ENCODE data around the gene ABCC1.
"Not testable (repeated sequence)": the region's sequence is repeated elsewhere in the genome, so short reads cannot be mapped to it uniquely, and the experiment has no call there.

ABCC1 gene

GRCh38 chr16:15946257-15947044, 3.0 kb upstream of the ABCC1 start:
- peak; percentile 81 for DNase-seq

- no peak for DNase-seq
Observed at GRCh38 chr16:15947983-15948509, 1.4 kb upstream of the ABCC1 start.

GRCh38 chr16:15948532-15949209, 745 bp upstream of the ABCC1 start:
- DNase-seq, result no peak

- peak; percentile 43 for DNase-seq
Observed at GRCh38 chr16:15950161-15950854, 892 bp downstream of the ABCC1 start.

GRCh38 chr16:15950869-15951268, 1.5 kb downstream of the ABCC1 start:
- no peak for DNase-seq

GRCh38 chr16:15951852-15952251, 2.4 kb downstream of the ABCC1 start:
- no peak for DNase-seq

- DNase-seq, result no peak
Observed at GRCh38 chr16:15952265-15952711, 2.9 kb downstream of the ABCC1 start.

GRCh38 chr16:15953477-15953876, 4.1 kb downstream of the ABCC1 start:
- DNase-seq, result no peak

GRCh38 chr16:15953929-15954813, 4.8 kb downstream of the ABCC1 start:
- DNase-seq, result no peak

GRCh38 chr16:15954814-15955151, 5.4 kb downstream of the ABCC1 start:
- DNase-seq, result peak; percentile 41

GRCh38 chr16:15955425-15955824, 6.0 kb downstream of the ABCC1 start:
- no peak for DNase-seq

GRCh38 chr16:15956106-15956505, 6.7 kb downstream of the ABCC1 start:
- DNase-seq, result not testable (repeated sequence)

GRCh38 chr16:15958703-15959348, 9.4 kb downstream of the ABCC1 start:
- no peak for DNase-seq

GRCh38 chr16:15960124-15960971, 10.9 kb downstream of the ABCC1 start:
- DNase-seq, result no peak

GRCh38 chr16:15961060-15961511, 11.7 kb downstream of the ABCC1 start:
- DNase-seq, result peak; percentile 37

- no peak for DNase-seq
Observed at GRCh38 chr16:15961571-15962090, 12.2 kb downstream of the ABCC1 start.

GRCh38 chr16:15963307-15963910, 14.0 kb downstream of the ABCC1 start:
- DNase-seq, result no peak

- DNase-seq, result no peak
Observed at GRCh38 chr16:15966420-15966819, 17.0 kb downstream of the ABCC1 start.

GRCh38 chr16:15966836-15967546, 17.6 kb downstream of the ABCC1 start:
- DNase-seq, result peak; percentile 86

All from fibroblast of skin of right biceps (primary cell).